GM23338 (cell line): ENCODE results near the gene APP. TPM values are rescaled to one million over a fixed set of nuclear protein-coding genes. Genes with fewer than 3 reads are reported as not detected.
"Not testable (repeated sequence)": the region's sequence is repeated elsewhere in the genome, so short reads cannot be mapped to it uniquely, and the experiment has no call there.

Experiments
- ATAC-seq: fragments of 200-7000 bp; cut with Tn5 transposase; 3 replicates; pipeline ENCODE4 v1.9.1; 2020
- DNase-seq: peaks from one replicate; pipeline ENCODE4 v3.0.0-alpha.2; 2015; ENCODE audit warnings: low spot score
- H2AFZ ChIP-seq: fragments of 200-600 bp; sonication (generic); 2 replicates; pipeline ENCODE4 v1.8.0; 2016; ENCODE audit warnings: antibody characterized with exemption, mild to moderate bottlenecking, moderate library complexity
- H3F3A ChIP-seq: fragments of 200-600 bp; sonication (generic); replicated peaks from 2 replicates; pipeline ENCODE4 v1.8.0; 2017; ENCODE audit warnings: antibody characterized with exemption, mixed run types, low read depth
- H3K27ac ChIP-seq: fragments of 200-600 bp; sonication (generic); 2 replicates; pipeline ENCODE4 v1.6.1; 2016; ENCODE audit warnings: low read depth
- H3K27me3 ChIP-seq: fragments of 200-600 bp; sonication (generic); 2 replicates; pipeline ENCODE4 v1.8.0; 2016; ENCODE audit warnings: mild to moderate bottlenecking, mixed run types, moderate library complexity; ENCODE audit not compliant: insufficient read depth
- H3K36me3 ChIP-seq: fragments of 200-600 bp; sonication (generic); 2 replicates; pipeline ENCODE4 v1.8.0; 2016; ENCODE audit warnings: mild to moderate bottlenecking; ENCODE audit not compliant: insufficient read depth
- H3K4me1 ChIP-seq: fragments of 200-600 bp; sonication (generic); 2 replicates; pipeline ENCODE4 v1.8.0; 2016; ENCODE audit warnings: mild to moderate bottlenecking, moderate library complexity; ENCODE audit not compliant: insufficient read depth
- H3K4me2 ChIP-seq: fragments of 200-600 bp; sonication (generic); 2 replicates; pipeline ENCODE4 v1.7.1; 2017; ENCODE audit warnings: mixed run types
- H3K4me3 ChIP-seq: fragments of 200-600 bp; sonication (generic); 2 replicates; pipeline ENCODE4 v1.6.1; 2016; ENCODE audit warnings: mixed run types
- H3K79me2 ChIP-seq: fragments of 200-600 bp; sonication (generic); replicated peaks from 2 replicates; pipeline ENCODE4 v1.8.0; 2017; ENCODE audit warnings: mild to moderate bottlenecking; ENCODE audit not compliant: insufficient read depth
- H3K9me2 ChIP-seq: fragments of 200-600 bp; sonication (generic); 2 replicates; pipeline ENCODE4 v1.8.0; 2017; ENCODE audit not compliant: insufficient read depth
- H4K20me1 ChIP-seq: fragments of 200-600 bp; sonication (generic); replicated peaks from 2 replicates; pipeline ENCODE4 v1.8.0; 2017; ENCODE audit warnings: mild to moderate bottlenecking; ENCODE audit not compliant: insufficient read depth
- H3K27ac Mint-ChIP-seq: 2 replicates; pipeline ENCODE4 v1.8.0; 2020; ENCODE audit warnings: inconsistent platforms, mild to moderate bottlenecking, moderate library complexity, mixed read lengths
- H3K27me3 Mint-ChIP-seq: 3 replicates; pipeline ENCODE4 v1.8.0; 2022; ENCODE audit warnings: low read depth, mild to moderate bottlenecking, moderate library complexity, mixed read lengths, inconsistent platforms; ENCODE audit not compliant: insufficient read depth, poor library complexity
- H3K36me3 Mint-ChIP-seq: 3 replicates; pipeline ENCODE4 v1.8.0; 2021; ENCODE audit warnings: low read depth, mild to moderate bottlenecking, inconsistent platforms, moderate library complexity, mixed read lengths
- H3K4me1 Mint-ChIP-seq: 3 replicates; pipeline ENCODE4 v1.8.0; 2020; ENCODE audit warnings: mild to moderate bottlenecking, inconsistent platforms, mixed read lengths
- H3K4me3 Mint-ChIP-seq: 3 replicates; pipeline ENCODE4 v1.8.0; 2021; ENCODE audit warnings: moderate library complexity, mild to moderate bottlenecking, inconsistent platforms, mixed read lengths
- H3K9me3 Mint-ChIP-seq: 3 replicates; pipeline ENCODE4 v1.8.0; 2020; ENCODE audit warnings: moderate library complexity, mild to moderate bottlenecking, inconsistent platforms, mixed read lengths
- CREB1 ChIP-seq: fragments of 250-450 bp; sonication (Bioruptor Pico); IDR thresholded peaks from 2 replicates; pipeline ENCODE4 v1.5.0; 2020; ENCODE audit warnings: low read depth, mild to moderate bottlenecking, moderate library complexity
- ETS1 ChIP-seq: IDR thresholded peaks from 2 replicates; pipeline ENCODE4 v1.6.1; 2016; ENCODE audit warnings: antibody characterized with exemption
- EZH2 ChIP-seq: fragments of 200-600 bp; sonication (generic); IDR thresholded peaks from one replicate; pipeline ENCODE4 v1.8.0; 2017; ENCODE audit warnings: antibody characterized with exemption, mild to moderate bottlenecking, low read depth; ENCODE audit not compliant: unreplicated experiment
- JUNB ChIP-seq: IDR thresholded peaks from one replicate; pipeline ENCODE4 v1.6.1; 2016; ENCODE audit warnings: antibody characterized with exemption; ENCODE audit not compliant: unreplicated experiment
- POLR2AphosphoS5 ChIP-seq: IDR thresholded peaks from 2 replicates; pipeline ENCODE4 v1.6.1; 2016; ENCODE audit warnings: antibody characterized with exemption, low read depth
- REST ChIP-seq: IDR thresholded peaks from one replicate; pipeline ENCODE4 v1.6.1; 2018; ENCODE audit warnings: antibody characterized with exemption; ENCODE audit not compliant: unreplicated experiment
- ZNF114 ChIP-seq: fragments of 250-450 bp; sonication (Bioruptor Pico); IDR thresholded peaks from 2 replicates; pipeline ENCODE4 v1.5.0; 2020; ENCODE audit warnings: mild to moderate bottlenecking, moderate library complexity
- ZNF331 ChIP-seq: fragments of 250-450 bp; sonication (Bioruptor Pico); IDR thresholded peaks from 2 replicates; pipeline ENCODE4 v1.5.0; 2020; ENCODE audit warnings: low read depth, mild to moderate bottlenecking, moderate library complexity
- ZNF462 ChIP-seq: fragments of 250-450 bp; sonication (Bioruptor Pico); IDR thresholded peaks from 2 replicates; pipeline ENCODE4 v1.5.0; 2020; ENCODE audit warnings: mild to moderate bottlenecking, moderate library complexity
- polyA plus RNA-seq: library from polyadenylated mRNA; unstranded; fragments of >200 nt; fragmentation: Nextera tagmentation; extraction: Ambion mirVana; gene quantifications from 2 replicates; pipeline ENCODE4 v1.2.1, GENCODE V29; 2016
- total RNA-seq: library from RNA; depleted of rRNA; stranded (reverse); fragments of >200 nt; shearing (Covaris generic); gene quantifications from 2 replicates; pipeline ENCODE4 v1.2.3, GENCODE V29; 2014

The APP gene
- total and polyA plus RNA-seq, 2 experiments from 2014 or later = 69.4 to 444 TPM

- no peak for TF ChIP-seq ZNF462 (CRISPR knock-in tag)
- no peak for TF ChIP-seq POLR2AphosphoS5
- TF ChIP-seq JUNB = no peak
Measured at GRCh38 chr21:26131554-26131953, 39.0 kb downstream of the APP start (continued).

- Histone ChIP-seq H3K4me1 (peaks cover 66% of the 10 kb centered on the region), H4K20me1 (peaks cover 59% of the 10 kb centered on the region), H3K79me2 (peaks cover 100% of the 10 kb centered on the region)
- not testable (repeated sequence) for H3K27ac Mint-ChIP-seq, H3K27ac ChIP-seq, H3K27me3 Mint-ChIP-seq, H3K9me2 ChIP-seq, H3K36me3 ChIP-seq, H3K27me3 ChIP-seq, H3K4me3 Mint-ChIP-seq, H3K36me3 Mint-ChIP-seq, H3F3A ChIP-seq, H3K9me3 Mint-ChIP-seq, H2AFZ ChIP-seq, DNase-seq, ATAC-seq, H3K4me2 ChIP-seq, H3K4me3 ChIP-seq
- H3K4me1 Mint-ChIP-seq = peaks cover 65% of the 10 kb centered on the region
Measured at GRCh38 chr21:26131053-26131452, 39.5 kb downstream of the APP start.

GRCh38 chr21:26130249-26130881, 40.2 kb downstream of the APP start:
- Mint-ChIP-seq H3K4me3 (no peak overlapping the region), H3K4me1 (peaks cover 67% of the 10 kb centered on the region), H3K36me3 (0 out of 3 replicates have a peak, but pooled peaks cover 3% of the 10 kb centered on the region), H3K27me3 (peaks cover 5% of the 10 kb centered on the region), H3K9me3 (no peaks in the 10 kb centered on the region), H3K27ac (no peak overlapping the region)
- peaks cover 100% of the 10 kb centered on the region for H3K79me2 ChIP-seq
- peaks cover 66% of the 10 kb centered on the region for H3K4me1 ChIP-seq
- DNase-seq (no peak), ATAC-seq (peak; percentile 45)
- H3K4me3 ChIP-seq = no peak overlapping the region
- H3K4me2 ChIP-seq = no peak overlapping the region
- H3K27ac ChIP-seq = peak overlapping the region; percentile 17
- peaks cover 62% of the 10 kb centered on the region for H4K20me1 ChIP-seq
- H3K27me3 ChIP-seq = no peaks in the 10 kb centered on the region
- H3K36me3 ChIP-seq = no peaks in the 10 kb centered on the region
- H3K9me2 ChIP-seq = no peaks in the 10 kb centered on the region
- H2AFZ ChIP-seq = no peak overlapping the region
- no peaks in the 10 kb centered on the region for H3F3A ChIP-seq
- no peak for TF ChIP-seq JUNB
- no peak for TF ChIP-seq ZNF114 (CRISPR knock-in tag)
- no peak for TF ChIP-seq EZH2
- TF ChIP-seq ETS1 = no peak
- TF ChIP-seq REST = no peak
- no peak for TF ChIP-seq ZNF331 (CRISPR knock-in tag)
- TF ChIP-seq CREB1 = no peak
